ENCODE measurements around the gene SUGP2.

SUGP2 gene

DNA sequence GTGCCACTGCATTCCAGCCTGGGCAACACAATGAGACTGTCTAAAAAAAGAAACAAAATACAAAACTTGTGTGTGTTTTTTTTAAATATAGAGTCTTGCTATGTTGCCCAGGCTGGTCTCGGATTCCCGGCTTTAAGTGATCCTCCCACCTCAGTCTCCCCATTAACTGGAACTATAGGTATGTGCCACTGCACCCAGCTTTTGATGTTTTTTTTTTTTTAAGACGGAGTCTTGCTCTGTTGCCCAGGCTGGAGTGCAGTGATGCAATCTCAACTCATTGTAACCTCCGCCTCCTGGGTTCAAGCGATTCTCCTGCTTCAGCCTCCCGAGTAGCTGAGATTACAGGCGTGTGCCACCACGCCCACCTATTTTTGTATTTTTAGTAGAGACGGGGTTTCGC lies 37.0 kb downstream of the SUGP2 start:
- DNase-seq (ENCODE audit: insufficient read length, low spot score) (no peak), FAIRE-seq (no peak)
- no peak for TF ChIP-seq POU2F2 (IDR thresholded peaks at IDR 0.05; ENCODE audit: low read depth, low read length)
- no peak for TF ChIP-seq PAX5 (IDR thresholded peaks at IDR 0.05; ENCODE audit: insufficient read depth, low read length, severe bottlenecking)
- no peak for TF ChIP-seq POLR2A (IDR thresholded peaks at IDR 0.05; ENCODE audit: low read depth, low read length)
- no peak for TF ChIP-seq POLR2AphosphoS5 (IDR thresholded peaks at IDR 0.05; ENCODE audit: low read depth, low read length)
- no peak for TF ChIP-seq SPI1 (IDR thresholded peaks at IDR 0.05; ENCODE audit: low read depth, low read length)
- TF ChIP-seq TAF1 (IDR thresholded peaks at IDR 0.05; ENCODE audit: low read depth, low read length) = no peak

DNA sequence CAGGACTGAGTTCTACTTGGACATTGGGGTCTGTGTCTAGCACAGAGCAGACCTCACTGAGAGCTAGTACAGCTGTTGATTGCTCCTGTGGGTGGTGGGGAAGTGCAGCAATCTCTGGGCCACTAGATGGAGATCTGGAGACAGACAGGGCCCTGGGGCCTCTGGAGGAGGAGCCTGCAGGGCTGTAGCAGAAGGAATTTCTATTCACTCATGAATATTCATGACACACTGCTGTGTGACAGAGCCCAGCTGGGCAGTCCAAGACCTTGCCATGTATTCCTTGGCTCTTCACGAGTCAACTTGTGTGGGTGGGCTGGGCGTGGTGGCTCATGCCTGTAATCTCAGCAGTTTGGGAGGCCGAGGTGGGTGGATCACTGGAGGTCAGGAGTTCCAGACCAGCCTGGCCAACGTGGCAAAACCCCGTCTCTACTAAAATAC lies 37.5 kb downstream of the SUGP2 start:
- peak; percentile 16 for FAIRE-seq
- peak; percentile 50; the same call in 1 of the 2 replicates for TF ChIP-seq SPI1 (IDR thresholded peaks at IDR 0.05; ENCODE audit: low read depth, low read length)
- no peak for TF ChIP-seq TAF1 (IDR thresholded peaks at IDR 0.05; ENCODE audit: low read depth, low read length)
- no peak for TF ChIP-seq POLR2A (IDR thresholded peaks at IDR 0.05; ENCODE audit: low read depth, low read length)
- peak; percentile 97; the same call in 1 of the 2 replicates for TF ChIP-seq POU2F2 (IDR thresholded peaks at IDR 0.05; ENCODE audit: low read depth, low read length)
- peak; percentile 71 for DNase-seq (ENCODE audit: insufficient read length, low spot score)

DNA sequence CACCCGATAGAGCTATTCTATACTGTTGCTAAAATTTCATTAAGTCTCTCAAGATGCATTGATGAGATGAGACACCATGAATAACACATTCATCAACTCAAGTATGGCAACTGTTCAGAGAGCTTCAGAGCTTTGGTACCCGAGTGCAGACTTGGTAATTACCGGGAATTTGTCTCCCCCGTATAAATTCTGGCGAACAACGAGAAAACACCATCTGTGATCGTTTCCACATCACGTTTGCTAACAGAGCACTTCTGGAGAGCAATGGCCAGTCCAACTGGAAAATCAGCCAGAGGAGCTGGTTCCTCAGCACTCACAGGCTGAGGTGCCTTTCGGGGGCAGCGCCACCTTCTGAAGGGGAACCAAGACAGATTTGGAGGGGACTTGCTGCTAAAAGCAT lies 40.2 kb downstream of the SUGP2 start:
- no peak for FAIRE-seq
- no peak for DNase-seq (ENCODE audit: insufficient read length, low spot score)
- TF ChIP-seq PAX5 (IDR thresholded peaks at IDR 0.05; ENCODE audit: insufficient read depth, low read length, severe bottlenecking) (no peak), TAF1 (IDR thresholded peaks at IDR 0.05; ENCODE audit: low read depth, low read length) (no peak), POLR2A (IDR thresholded peaks at IDR 0.05; ENCODE audit: low read depth, low read length) (no peak), POLR2AphosphoS5 (IDR thresholded peaks at IDR 0.05; ENCODE audit: low read depth, low read length) (no peak), POU2F2 (IDR thresholded peaks at IDR 0.05; ENCODE audit: low read depth, low read length) (no peak), SPI1 (IDR thresholded peaks at IDR 0.05; ENCODE audit: low read depth, low read length) (no peak)

GRCh38 chr19:18992696-18993095 lies 40.6 kb downstream of the SUGP2 start:
- DNase-seq (ENCODE audit: insufficient read length, low spot score) = no peak
- no peak for FAIRE-seq
- TF ChIP-seq POLR2A (IDR thresholded peaks at IDR 0.05; ENCODE audit: low read depth, low read length) (no peak), POLR2AphosphoS5 (IDR thresholded peaks at IDR 0.05; ENCODE audit: low read depth, low read length) (no peak), SPI1 (IDR thresholded peaks at IDR 0.05; ENCODE audit: low read depth, low read length) (no peak), PAX5 (IDR thresholded peaks at IDR 0.05; ENCODE audit: insufficient read depth, low read length, severe bottlenecking) (no peak), POU2F2 (IDR thresholded peaks at IDR 0.05; ENCODE audit: low read depth, low read length) (no peak)

DNA sequence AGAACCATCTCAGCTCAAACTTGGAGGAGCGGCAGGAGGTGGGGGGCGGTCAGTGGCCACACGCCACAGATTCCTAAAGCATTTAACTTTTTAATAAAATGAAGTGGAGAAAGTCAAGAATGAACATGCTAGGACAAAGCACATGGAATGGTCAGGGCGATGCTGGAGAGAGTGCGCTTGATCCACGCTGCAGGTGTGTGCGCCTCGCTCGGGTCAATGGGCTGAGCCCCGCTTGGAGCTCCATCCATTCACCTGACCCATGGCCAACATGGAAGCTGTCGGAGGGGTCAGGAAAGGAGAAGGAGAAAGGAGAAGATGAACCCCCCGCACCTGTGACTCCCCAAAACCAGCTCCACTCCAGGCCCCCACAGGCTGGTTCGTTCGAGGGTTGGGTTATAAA lies 41.8 kb downstream of the SUGP2 start:
- DNase-seq (ENCODE audit: insufficient read length, low spot score) (no peak), FAIRE-seq (no peak)
- TF ChIP-seq POLR2AphosphoS5 (IDR thresholded peaks at IDR 0.05; ENCODE audit: low read depth, low read length) = no peak
- no peak for TF ChIP-seq POLR2A (IDR thresholded peaks at IDR 0.05; ENCODE audit: low read depth, low read length)
- TF ChIP-seq TAF1 (IDR thresholded peaks at IDR 0.05; ENCODE audit: low read depth, low read length) = no peak
- TF ChIP-seq PAX5 (IDR thresholded peaks at IDR 0.05; ENCODE audit: insufficient read depth, low read length, severe bottlenecking) = no peak
- TF ChIP-seq SPI1 (IDR thresholded peaks at IDR 0.05; ENCODE audit: low read depth, low read length) = no peak
- TF ChIP-seq POU2F2 (IDR thresholded peaks at IDR 0.05; ENCODE audit: low read depth, low read length) = no peak

- TF ChIP-seq POU2F2 (IDR thresholded peaks at IDR 0.05; ENCODE audit: low read depth, low read length) (no peak), PAX5 (IDR thresholded peaks at IDR 0.05; ENCODE audit: insufficient read depth, low read length, severe bottlenecking) (no peak), POLR2A (IDR thresholded peaks at IDR 0.05; ENCODE audit: low read depth, low read length) (no peak), SPI1 (IDR thresholded peaks at IDR 0.05; ENCODE audit: low read depth, low read length) (no peak), TAF1 (IDR thresholded peaks at IDR 0.05; ENCODE audit: low read depth, low read length) (no peak), POLR2AphosphoS5 (IDR thresholded peaks at IDR 0.05; ENCODE audit: low read depth, low read length) (no peak)
- DNase-seq (ENCODE audit: insufficient read length, low spot score) = no peak
- FAIRE-seq = no peak
These were observed 42.3 kb downstream of the SUGP2 start for GRCh38 chr19:18991006-18991405.

DNA sequence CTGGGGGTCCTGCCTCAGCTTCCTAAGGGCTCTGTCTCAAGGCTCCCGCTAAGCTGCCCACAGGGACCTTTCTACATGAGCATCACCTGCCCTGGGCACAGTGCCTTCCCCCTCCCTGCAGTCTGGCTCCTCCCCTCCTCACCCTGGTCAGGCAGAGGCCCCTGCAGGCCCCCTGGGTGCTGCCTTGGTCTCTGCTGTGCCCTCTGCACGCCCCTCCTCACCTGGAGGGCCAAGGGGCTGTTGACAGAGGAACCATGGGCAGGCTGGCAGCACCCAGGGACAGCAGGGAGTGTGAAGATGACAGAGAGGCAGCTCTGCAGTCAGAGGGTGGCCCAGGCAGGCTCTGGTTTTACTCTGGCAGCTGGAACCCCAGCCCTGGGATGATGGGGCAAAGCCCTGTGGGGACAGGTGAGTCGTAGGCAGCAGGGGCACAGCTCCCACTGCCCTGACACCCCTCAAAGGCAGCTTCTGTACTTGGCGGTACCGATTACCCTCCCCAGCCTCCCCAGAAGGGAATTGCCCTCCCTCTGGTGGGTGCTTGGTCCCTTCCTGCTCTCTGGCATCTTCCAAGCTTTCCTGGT lies 43.1 kb downstream of the SUGP2 start:
- FAIRE-seq = no peak
- TF ChIP-seq POLR2AphosphoS5 (IDR thresholded peaks at IDR 0.05; ENCODE audit: low read depth, low read length) (peak; percentile 50; the same call in 1 of the 2 replicates), TAF1 (IDR thresholded peaks at IDR 0.05; ENCODE audit: low read depth, low read length) (no peak), PAX5 (IDR thresholded peaks at IDR 0.05; ENCODE audit: insufficient read depth, low read length, severe bottlenecking) (no peak)
- DNase-seq (ENCODE audit: insufficient read length, low spot score) = no peak

DNA sequence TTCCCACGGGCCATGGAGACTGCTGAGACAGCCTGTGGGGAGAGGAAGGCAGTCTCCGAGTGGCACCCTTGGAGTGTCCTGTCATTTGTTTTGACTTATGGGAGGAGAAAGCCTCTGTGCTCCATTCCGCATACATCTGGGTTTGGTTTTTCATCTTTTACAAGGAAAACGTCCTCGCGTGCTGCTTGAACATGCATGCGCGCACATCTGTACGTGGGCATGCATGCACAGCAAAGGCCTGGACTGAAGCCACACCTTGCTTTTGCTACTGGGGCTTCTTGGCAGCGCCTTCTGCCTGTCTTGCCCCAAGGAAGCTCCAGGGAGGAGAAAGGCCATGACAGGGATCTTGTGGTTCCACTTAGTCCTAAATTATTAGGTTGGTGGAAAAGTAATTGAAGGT lies 44.0 kb downstream of the SUGP2 start:
- TF ChIP-seq POLR2A (IDR thresholded peaks at IDR 0.05; ENCODE audit: low read depth, low read length) (no peak), POU2F2 (IDR thresholded peaks at IDR 0.05; ENCODE audit: low read depth, low read length) (no peak), TAF1 (IDR thresholded peaks at IDR 0.05; ENCODE audit: low read depth, low read length) (no peak), SPI1 (IDR thresholded peaks at IDR 0.05; ENCODE audit: low read depth, low read length) (no peak), POLR2AphosphoS5 (IDR thresholded peaks at IDR 0.05; ENCODE audit: low read depth, low read length) (no peak), PAX5 (IDR thresholded peaks at IDR 0.05; ENCODE audit: insufficient read depth, low read length, severe bottlenecking) (no peak)
- FAIRE-seq = no peak
- no peak for DNase-seq (ENCODE audit: insufficient read length, low spot score)

- TF ChIP-seq PAX5 (IDR thresholded peaks at IDR 0.05; ENCODE audit: insufficient read depth, low read length, severe bottlenecking) = no peak
- TF ChIP-seq POLR2A (IDR thresholded peaks at IDR 0.05; ENCODE audit: low read depth, low read length) = no peak
- no peak for TF ChIP-seq POLR2AphosphoS5 (IDR thresholded peaks at IDR 0.05; ENCODE audit: low read depth, low read length)
- TF ChIP-seq POU2F2 (IDR thresholded peaks at IDR 0.05; ENCODE audit: low read depth, low read length) = no peak
- TF ChIP-seq SPI1 (IDR thresholded peaks at IDR 0.05; ENCODE audit: low read depth, low read length) = no peak
- no peak for TF ChIP-seq TAF1 (IDR thresholded peaks at IDR 0.05; ENCODE audit: low read depth, low read length)
- FAIRE-seq = no peak
- no peak for DNase-seq (ENCODE audit: insufficient read length, low spot score)
These were observed 45.9 kb downstream of the SUGP2 start for GRCh38 chr19:18987456-18987855.

DNA sequence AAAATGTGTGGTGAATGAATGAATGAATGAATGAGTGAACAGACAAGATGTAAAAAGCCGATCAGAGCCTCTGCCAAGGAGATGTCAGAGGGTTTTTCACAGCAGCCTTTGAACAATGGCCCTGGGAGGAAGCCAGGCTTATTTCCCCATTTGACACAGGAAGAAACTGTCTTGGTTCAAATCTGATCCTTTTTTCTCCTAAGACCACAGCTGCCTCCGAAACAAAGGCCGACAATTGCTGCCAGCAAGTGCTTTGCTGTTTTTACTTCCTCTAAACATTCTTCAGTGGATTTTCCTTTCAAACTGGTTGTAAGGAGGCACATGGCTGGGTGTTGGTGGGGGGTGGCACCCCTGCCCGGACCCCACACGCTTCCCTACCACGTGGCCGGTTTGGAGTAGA lies 48.1 kb downstream of the SUGP2 start:
- no peak for TF ChIP-seq SPI1 (IDR thresholded peaks at IDR 0.05; ENCODE audit: low read depth, low read length)
- TF ChIP-seq PAX5 (IDR thresholded peaks at IDR 0.05; ENCODE audit: insufficient read depth, low read length, severe bottlenecking) = no peak
- no peak for TF ChIP-seq POLR2A (IDR thresholded peaks at IDR 0.05; ENCODE audit: low read depth, low read length)
- no peak for TF ChIP-seq POU2F2 (IDR thresholded peaks at IDR 0.05; ENCODE audit: low read depth, low read length)
- TF ChIP-seq POLR2AphosphoS5 (IDR thresholded peaks at IDR 0.05; ENCODE audit: low read depth, low read length) = no peak
- no peak for TF ChIP-seq TAF1 (IDR thresholded peaks at IDR 0.05; ENCODE audit: low read depth, low read length)
- DNase-seq (ENCODE audit: insufficient read length, low spot score) (no peak), FAIRE-seq (no peak)

Data from GM12891 (cell line).